Fibroblast of skin of back (primary cell): ENCODE data around the gene PHF2.

Experiments
- DNase-seq: peaks from one replicate; pipeline ENCODE4 v3.0.0-alpha.2; 2013

PHF2 gene

DNA sequence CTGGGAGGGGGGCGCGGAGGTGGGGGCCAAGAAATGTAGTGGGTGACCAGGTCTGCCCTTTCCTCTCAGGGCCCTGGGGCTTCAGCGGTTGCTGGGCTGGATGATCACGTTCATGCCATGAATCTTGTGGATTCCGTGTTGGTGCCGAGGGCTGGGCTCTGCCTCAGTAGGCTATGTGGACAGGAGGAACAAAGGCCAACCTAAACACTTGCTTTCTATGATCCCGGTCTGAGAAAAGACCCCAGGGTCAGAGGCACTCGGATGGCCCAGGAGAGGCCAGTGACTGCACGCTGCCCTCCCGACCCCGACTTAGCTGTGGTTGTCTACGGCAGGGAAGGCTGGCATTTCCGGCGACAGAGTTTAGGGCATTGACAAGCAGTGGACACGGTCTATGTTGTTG, 26.6 kb downstream of the PHF2 start:
- DNase-seq: no peak

DNA sequence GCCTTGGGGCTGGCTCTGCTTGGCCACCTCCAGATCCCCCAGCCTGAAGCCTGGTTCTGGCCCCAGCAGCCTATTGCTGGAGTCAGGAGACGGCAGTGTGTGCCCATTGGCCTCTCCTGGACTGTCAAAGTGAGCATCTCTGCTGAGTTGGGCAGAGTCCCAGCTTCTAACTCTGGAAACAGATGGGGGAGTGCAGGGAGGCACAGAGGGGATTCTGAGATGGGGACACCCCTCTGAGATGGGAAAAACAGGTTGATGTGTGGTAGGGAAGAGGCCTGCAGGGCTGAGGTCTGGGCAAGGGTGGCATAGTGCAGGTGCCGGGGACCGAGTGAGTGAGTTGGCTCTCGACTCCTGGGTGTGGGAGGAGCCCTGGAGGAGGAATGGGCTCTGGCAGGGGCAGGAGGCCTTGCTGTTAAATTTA, 27.5 kb downstream of the PHF2 start:
- no peak for DNase-seq

GRCh38 chr9:93606187-93606586, 29.8 kb downstream of the PHF2 start:
- no peak for DNase-seq

GRCh38 chr9:93610206-93610605, 33.8 kb downstream of the PHF2 start:
- no peak for DNase-seq

GRCh38 chr9:93612052-93612795, 35.8 kb downstream of the PHF2 start:
- DNase-seq: no peak

- DNase-seq: no peak
Measured at GRCh38 chr9:93612796-93613154, 36.4 kb downstream of the PHF2 start.

- no peak for DNase-seq
Measured at GRCh38 chr9:93613174-93613573, 36.8 kb downstream of the PHF2 start.

GRCh38 chr9:93613791-93614190, 37.4 kb downstream of the PHF2 start:
- no peak for DNase-seq

GRCh38 chr9:93614830-93615468, 38.6 kb downstream of the PHF2 start:
- no peak for DNase-seq

- no peak for DNase-seq
Measured at GRCh38 chr9:93616044-93616443, 39.7 kb downstream of the PHF2 start.

DNA sequence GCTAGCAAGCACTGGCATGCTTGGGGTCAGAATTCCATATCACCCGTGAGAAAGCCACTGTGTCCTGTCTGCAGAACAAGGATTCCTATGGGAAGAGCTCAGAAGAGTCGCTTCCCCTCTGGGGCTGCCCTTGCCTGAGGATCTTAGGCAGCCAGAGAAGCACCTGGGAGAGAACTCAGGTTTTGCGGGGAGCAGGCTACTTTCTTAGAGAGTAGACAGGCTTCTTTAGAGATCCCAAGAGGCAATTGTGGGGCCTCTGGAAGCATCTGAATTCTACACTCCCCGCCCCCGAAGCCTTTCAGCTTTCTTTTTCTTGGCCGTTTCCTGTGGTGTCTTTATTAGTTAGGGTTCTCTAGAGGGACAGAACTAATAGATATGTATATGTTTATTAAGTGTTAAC, 40.9 kb downstream of the PHF2 start:
- no peak for DNase-seq

DNA sequence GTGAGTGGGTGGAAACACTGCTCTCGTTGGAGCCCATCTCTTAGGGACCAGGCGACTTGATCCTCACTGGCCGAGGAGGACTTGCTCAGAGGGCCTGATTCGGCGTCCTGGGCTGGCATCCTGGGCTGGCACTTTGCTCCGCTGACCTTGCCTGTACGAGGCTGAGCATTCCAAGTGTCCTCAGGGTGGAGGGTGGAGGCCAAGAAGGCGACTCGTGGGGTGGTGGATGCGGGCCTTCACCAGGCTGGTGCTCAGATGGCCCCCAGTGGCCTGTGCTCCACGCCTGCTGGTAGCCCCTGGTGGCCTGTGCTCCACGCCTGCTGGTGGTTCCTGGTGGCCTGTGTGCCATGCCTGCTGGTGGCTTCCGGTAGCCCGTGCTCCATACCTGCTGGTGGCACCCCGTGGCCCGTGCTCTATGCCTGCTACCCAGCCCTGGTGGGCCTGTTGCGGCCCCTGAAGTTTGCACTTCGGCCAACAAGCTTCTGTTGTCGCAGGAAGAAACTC, 42.9 kb downstream of the PHF2 start:
- DNase-seq: no peak

DNA sequence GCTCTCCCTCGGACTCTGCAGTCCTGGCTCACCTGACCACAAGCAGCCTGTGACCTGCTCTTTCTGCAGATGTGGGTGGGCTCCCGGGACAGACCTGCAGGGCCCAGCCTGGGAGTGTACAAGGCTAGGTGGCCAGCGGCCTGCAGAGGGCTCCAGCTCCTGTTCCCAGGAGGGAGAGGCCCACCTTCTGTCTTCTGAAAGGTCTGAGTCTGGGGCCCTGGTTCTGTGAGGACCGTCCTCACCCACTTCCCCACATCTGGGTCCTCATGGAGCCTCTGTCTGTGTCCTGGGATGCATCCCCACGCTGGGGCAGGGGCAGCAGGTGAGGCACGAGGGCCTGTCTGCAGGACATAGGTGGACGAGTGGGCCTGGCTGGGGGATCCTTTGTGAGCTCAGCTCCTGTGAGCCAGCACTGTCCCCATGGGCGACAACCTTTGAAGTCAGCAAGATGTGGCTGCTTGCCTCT, 43.7 kb downstream of the PHF2 start:
- no peak for DNase-seq

GRCh38 chr9:93620881-93621820, 44.8 kb downstream of the PHF2 start:
- DNase-seq: no peak

DNA sequence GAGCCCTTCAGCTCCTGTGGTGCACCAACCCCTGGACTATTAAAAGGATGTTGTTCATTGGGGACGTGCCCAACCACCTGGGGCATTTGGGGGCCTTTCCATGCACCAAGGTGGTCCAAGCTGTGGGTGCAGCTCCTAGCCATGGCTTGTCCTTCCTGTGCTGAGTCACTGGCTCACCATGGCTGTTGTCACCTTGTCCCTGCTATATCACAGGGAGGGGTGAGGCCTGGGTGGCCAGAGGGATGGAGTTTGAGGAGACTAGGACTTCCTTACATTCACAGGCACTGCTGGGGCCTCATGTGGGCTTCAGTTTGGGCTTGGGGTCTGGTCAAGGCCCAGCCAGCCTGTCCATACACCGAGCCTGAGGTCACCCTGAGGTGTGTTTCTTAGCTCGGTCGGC, 45.5 kb downstream of the PHF2 start:
- no peak for DNase-seq

GRCh38 chr9:93622691-93623090, 46.3 kb downstream of the PHF2 start:
- DNase-seq: no peak

DNA sequence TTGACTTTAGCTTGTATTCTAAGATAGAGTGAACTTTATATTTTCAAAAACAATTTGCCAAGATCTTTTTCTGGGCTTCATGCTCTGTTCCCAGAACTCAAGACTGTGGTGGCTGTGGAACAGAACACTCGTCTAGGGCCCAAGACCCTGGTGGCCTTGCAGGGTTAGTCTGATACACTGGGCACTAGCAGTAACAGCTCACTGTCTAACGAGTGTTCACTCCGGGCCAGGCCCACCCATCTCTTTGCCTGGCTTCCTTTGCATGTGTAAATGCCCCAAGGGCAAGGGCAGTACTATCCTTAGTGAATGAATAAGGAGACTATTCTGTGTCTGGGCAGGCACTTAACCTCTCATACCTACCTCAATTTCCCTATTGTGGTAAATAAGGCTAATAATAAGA, 47.4 kb downstream of the PHF2 start:
- no peak for DNase-seq

GRCh38 chr9:93624431-93624834, 48.0 kb downstream of the PHF2 start:
- DNase-seq: no peak

DNA sequence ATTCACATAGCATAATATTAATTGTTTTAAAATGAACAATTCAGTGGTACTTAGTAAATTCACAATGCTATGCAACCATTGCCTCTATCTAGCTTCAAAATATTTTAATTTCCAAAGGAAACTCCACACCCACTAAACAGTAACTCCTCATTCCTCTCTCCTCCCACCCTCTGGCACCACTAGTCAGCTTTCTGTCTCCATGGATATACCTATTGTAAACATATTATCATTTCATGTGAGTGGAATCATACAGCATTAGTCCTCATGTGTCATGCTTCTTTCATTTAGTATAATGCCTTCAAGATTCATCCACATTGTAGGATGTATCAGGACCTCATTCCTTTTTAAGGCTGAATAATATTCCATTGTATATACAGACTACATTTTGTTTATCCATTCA, 48.6 kb downstream of the PHF2 start:
- DNase-seq: peak; percentile 9

GRCh38 chr9:93629920-93630319, 53.5 kb downstream of the PHF2 start:
- DNase-seq: no peak

DNA sequence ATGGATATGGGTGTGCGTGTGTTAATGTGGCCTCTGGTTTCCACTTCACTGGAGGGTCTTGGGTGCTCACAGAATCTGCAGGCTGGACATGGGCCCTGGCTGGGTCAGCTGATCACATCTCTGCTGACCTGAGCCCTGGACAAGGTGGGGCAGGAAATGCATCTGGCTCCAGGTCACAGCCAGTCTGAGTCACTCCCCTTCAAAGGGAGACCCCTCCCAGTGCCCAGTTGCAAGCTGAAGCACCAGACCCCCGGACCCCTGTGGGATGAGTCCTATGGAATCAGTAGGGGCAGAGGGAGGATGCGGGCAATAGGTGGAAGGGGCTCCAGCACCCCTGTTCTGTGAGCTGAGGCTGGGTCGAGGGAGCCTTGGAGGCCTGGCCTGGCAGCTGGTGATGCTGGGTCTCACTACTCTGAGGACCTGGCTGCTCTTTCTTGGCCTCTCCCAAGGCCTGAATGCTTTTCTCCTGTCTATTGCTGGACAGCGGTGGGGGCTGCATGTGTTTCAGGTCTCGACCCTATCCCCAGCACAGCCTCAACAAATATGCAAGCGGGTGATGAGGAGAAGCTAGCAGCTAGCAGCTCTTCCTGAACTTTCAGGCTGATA, 54.5 kb downstream of the PHF2 start:
- no peak for DNase-seq

DNA sequence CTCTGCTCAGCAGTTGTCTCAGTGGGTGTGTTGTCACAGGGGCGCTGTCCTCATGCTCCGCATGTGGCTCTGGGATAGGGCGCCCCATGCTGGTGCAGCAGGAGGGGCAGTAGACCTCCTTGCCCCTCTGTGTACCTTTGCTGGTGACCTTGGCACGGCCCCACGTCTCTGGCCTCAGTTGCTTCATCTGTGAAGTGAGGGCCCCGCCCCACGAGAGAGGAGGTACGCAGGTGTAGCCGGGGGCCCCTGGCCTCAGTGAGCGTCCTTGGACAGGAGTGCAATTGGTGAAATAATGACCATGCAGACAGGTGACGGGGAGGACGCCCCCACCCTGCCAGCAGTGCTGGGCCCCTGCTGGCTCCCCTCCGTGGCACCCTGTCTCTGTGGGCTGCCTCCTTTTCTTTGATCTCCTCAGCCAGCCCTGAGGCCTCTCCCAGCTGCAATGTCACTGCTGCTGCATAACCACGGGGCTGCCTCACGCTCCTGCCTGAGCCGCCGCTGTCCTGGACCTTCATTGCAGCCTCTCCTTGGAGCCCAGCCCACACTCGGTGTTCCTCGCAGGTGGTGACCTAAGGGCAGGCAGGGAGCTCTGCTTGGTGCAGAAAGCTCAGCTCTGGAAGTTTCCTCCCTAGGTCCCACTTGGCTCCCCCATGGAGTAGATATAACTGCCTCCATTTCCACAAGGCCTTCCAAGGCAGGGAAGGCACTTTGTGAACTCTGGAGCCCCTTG, 57.3 kb downstream of the PHF2 start:
- no peak for DNase-seq
